Measurements from ENCODE around the gene KIF25. TPM values are rescaled to one million over a fixed set of nuclear protein-coding genes. Genes with fewer than 3 reads are reported as not detected.

Gene KIF25
- total RNA-seq, 1 experiment from 2014 or later: not detected

DNA sequence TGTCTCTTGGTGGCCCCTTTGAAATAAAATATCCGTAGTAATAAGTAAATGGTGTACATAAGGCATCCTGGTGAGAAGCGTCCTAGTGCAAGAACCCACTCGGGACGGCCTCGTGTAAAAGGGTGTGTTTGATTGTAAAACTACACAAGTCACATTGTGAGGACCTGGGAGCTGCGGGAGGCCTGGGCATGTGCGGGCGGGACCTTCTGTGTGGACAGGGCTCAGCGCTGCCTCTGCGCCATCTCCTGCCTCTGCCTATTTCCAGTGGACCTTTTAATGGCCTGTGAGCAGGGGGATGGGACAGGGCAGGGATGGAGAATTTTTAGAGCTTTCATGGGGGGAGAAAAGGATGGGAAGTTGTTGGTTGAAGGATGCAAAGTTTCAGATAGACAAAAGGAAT, 25.3 kb upstream of the KIF25 start:
- no peaks in the 10 kb centered on the region for H3F3A ChIP-seq (ENCODE audit: insufficient read depth, low read depth)
- ChIA-PET POLR2A (ENCODE audit: unreplicated experiment) (no interaction called here), CTCF (no interaction called here)
- no peak overlapping the region for H3K4me3 ChIP-seq
- intact Hi-C loops (cut with micrococcal nuclease; ENCODE audit: unreplicated experiment): no loop called here
- no peak overlapping the region for H2AFZ ChIP-seq
- peaks cover 6% of the 10 kb centered on the region; the same call in 1 of the 2 replicates for H3K36me3 ChIP-seq (ENCODE audit: low read depth)
- H3K27me3 ChIP-seq (ENCODE audit: insufficient read depth, low read depth): no peaks in the 10 kb centered on the region
- no peak overlapping the region for H3K4me2 ChIP-seq
- TF ChIP-seq, protein P1, sequence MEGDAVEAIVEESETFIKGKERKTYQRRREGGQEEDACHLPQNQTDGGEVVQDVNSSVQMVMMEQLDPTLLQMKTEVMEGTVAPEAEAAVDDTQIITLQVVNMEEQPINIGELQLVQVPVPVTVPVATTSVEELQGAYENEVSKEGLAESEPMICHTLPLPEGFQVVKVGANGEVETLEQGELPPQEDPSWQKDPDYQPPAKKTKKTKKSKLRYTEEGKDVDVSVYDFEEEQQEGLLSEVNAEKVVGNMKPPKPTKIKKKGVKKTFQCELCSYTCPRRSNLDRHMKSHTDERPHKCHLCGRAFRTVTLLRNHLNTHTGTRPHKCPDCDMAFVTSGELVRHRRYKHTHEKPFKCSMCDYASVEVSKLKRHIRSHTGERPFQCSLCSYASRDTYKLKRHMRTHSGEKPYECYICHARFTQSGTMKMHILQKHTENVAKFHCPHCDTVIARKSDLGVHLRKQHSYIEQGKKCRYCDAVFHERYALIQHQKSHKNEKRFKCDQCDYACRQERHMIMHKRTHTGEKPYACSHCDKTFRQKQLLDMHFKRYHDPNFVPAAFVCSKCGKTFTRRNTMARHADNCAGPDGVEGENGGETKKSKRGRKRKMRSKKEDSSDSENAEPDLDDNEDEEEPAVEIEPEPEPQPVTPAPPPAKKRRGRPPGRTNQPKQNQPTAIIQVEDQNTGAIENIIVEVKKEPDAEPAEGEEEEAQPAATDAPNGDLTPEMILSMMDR (conservative IDR thresholded peaks at IDR 0.05): no peak
- no peak for TF ChIP-seq EZH2 (IDR thresholded peaks at IDR 0.05; ENCODE audit: low read depth)
- H3K79me2 ChIP-seq (ENCODE audit: low read depth): no peaks in the 10 kb centered on the region
- BruUV-seq (replicated peaks): no TSS peak
- no peaks in the 10 kb centered on the region for H3K9me3 ChIP-seq (ENCODE audit: insufficient read depth, low read depth)
- DNase-seq: no peak
- no peaks in the 10 kb centered on the region for H3K9me2 ChIP-seq (ENCODE audit: insufficient read depth)
- H4K20me1 ChIP-seq (ENCODE audit: insufficient read depth): peaks cover 8% of the 10 kb centered on the region
- no peak overlapping the region for H3K27ac ChIP-seq
- no peaks in the 10 kb centered on the region for H3K4me1 ChIP-seq (replicated peaks; ENCODE audit: insufficient read depth)

DNA sequence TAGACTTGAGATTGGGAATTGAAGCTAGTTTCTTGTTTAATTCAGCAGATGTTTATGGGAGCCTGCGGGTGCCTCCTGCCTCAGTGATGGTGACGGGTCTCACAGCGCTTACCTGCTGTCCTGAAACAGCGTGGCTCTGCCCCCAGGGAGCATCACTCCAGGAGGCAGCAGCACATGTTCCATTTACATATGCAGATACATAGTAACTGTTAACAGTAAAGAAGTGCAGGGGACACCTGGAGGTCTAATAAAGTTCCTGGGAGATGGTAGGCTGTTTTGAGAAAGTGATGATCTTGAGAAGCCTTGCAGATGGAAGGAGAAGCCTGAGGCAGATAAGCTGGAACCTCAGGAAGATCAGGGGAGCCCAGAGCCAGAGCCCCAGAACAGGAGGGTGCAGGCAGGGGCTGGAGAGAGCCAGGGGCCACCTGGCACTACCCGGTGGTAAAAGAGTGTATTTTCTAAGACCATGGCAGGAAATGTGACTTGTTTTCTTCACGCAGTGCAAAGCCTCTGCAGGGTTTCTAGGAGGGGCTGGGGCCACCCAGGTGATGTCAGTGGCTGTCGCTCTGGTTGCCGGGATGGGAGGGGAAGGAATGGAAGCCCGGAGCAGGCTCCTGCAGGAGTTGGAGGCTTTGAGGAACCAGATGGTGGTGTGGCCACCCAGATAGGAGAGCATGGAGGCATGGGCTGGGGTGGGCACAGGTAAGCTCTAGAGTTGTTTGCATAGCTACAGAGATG, 24.2 kb upstream of the KIF25 start:
- Histone ChIP-seq H3K27me3 (ENCODE audit: insufficient read depth, low read depth) (no peaks in the 10 kb centered on the region), H3K36me3 (ENCODE audit: low read depth) (0 out of 2 replicates have a peak, but pooled peaks cover 6% of the 10 kb centered on the region), H3K9me3 (ENCODE audit: insufficient read depth, low read depth) (no peaks in the 10 kb centered on the region), H3F3A (ENCODE audit: insufficient read depth, low read depth) (no peaks in the 10 kb centered on the region), H2AFZ (no peak overlapping the region), H3K79me2 (ENCODE audit: low read depth) (no peaks in the 10 kb centered on the region), H3K27ac (no peak overlapping the region), H3K9me2 (ENCODE audit: insufficient read depth) (no peaks in the 10 kb centered on the region), H3K4me1 (replicated peaks; ENCODE audit: insufficient read depth) (no peaks in the 10 kb centered on the region), H3K4me3 (no peak overlapping the region), H3K4me2 (no peak overlapping the region), H4K20me1 (ENCODE audit: insufficient read depth) (peaks cover 8% of the 10 kb centered on the region)
- ChIA-PET CTCF (no interaction called here), POLR2A (ENCODE audit: unreplicated experiment) (no interaction called here)
- intact Hi-C loops (cut with micrococcal nuclease; ENCODE audit: unreplicated experiment): no loop called here
- no TSS peak for BruUV-seq (replicated peaks)
- TF ChIP-seq, protein P1 (conservative IDR thresholded peaks at IDR 0.05): no peak
- no peak for TF ChIP-seq EZH2 (IDR thresholded peaks at IDR 0.05; ENCODE audit: low read depth)
- no peak for DNase-seq

DNA sequence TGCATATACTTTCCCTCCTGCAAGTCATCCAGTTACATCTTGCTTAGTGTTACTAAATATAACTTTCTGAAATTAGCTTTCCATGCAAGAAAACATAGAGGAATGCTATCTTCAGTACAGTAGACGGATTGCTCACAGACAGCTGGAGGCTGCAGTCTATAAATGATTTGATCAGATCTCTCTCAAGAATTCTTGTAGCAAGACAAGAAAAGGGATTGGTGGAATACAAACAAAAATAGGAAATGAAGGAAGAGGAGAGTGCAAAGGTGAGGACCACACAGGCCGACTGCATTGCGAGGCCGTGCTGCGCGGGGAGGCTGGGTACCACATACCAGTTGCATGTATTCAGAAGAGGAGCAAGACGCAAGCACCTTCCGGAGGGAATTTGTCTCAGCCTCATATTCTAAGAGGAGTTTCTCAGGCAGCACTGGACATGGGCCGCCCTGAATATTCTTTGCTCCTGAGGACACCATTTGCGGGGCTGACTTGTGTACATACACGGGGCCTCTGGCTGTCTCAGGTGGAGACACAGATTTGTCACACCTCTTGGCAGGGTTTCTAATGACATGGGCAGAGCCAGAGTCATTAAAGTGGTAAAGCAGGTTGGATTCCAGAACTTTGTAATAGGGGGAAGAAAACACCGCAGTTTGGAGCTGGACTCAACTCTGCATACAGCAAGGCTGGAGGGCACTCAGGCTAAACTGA, 22.7 kb upstream of the KIF25 start:
- no peaks in the 10 kb centered on the region for H3K79me2 ChIP-seq (ENCODE audit: low read depth)
- H3K9me2 ChIP-seq (ENCODE audit: insufficient read depth): no peaks in the 10 kb centered on the region
- H3K9me3 ChIP-seq (ENCODE audit: insufficient read depth, low read depth): no peaks in the 10 kb centered on the region
- ChIA-PET POLR2A (ENCODE audit: unreplicated experiment) (no interaction called here), CTCF (no interaction called here)
- H2AFZ ChIP-seq: no peak overlapping the region
- DNase-seq: no peak
- TF ChIP-seq, protein P1 (conservative IDR thresholded peaks at IDR 0.05): no peak
- no peak for TF ChIP-seq EZH2 (IDR thresholded peaks at IDR 0.05; ENCODE audit: low read depth)
- H3F3A ChIP-seq (ENCODE audit: insufficient read depth, low read depth): no peaks in the 10 kb centered on the region
- no TSS peak for BruUV-seq (replicated peaks)
- no peaks in the 10 kb centered on the region for H3K36me3 ChIP-seq (ENCODE audit: low read depth)
- H4K20me1 ChIP-seq (ENCODE audit: insufficient read depth): peaks cover 8% of the 10 kb centered on the region
- H3K27me3 ChIP-seq (ENCODE audit: insufficient read depth, low read depth): peaks cover 10% of the 10 kb centered on the region
- no peaks in the 10 kb centered on the region for H3K4me1 ChIP-seq (replicated peaks; ENCODE audit: insufficient read depth)
- no peak overlapping the region for H3K4me2 ChIP-seq
- no peak overlapping the region for H3K4me3 ChIP-seq
- intact Hi-C loops (cut with micrococcal nuclease; ENCODE audit: unreplicated experiment): no loop called here
- no peak overlapping the region for H3K27ac ChIP-seq
